Spleen (tissue), 11 donors: Measurements from ENCODE around the gene CAMTA1. TPM values are rescaled to one million over a fixed set of nuclear protein-coding genes. Genes with fewer than 3 reads are reported as not detected.
"Not testable (repeated sequence)": the region's sequence is repeated elsewhere in the genome, so short reads cannot be mapped to it uniquely, and the experiment has no call there.

Experiments
- DNase-seq: peaks from one replicate; pipeline ENCODE4 v3.0.0-alpha.2; 2020
- H3K27ac ChIP-seq, 8 donors: fragments of 200-600 bp; sonication (generic) in 7 of 8; 1 replicate in 4 of 8; 2 replicates in 4 of 8; pipeline versions ENCODE4 v1.5.0 to v1.8.0; 2016 to 2021; ENCODE audit warnings: inconsistent platforms in 4 of 8, mild to moderate bottlenecking in 4 of 8, moderate library complexity in 1 of 8
- H3K27me3 ChIP-seq, 7 donors: fragments of 200-600 bp; sonication (generic) in 6 of 7; replicated peaks in 1 of 7; 1 replicate in 4 of 7; 2 replicates in 3 of 7; pipeline versions ENCODE4 v1.5.0 to v1.8.0; 2016 to 2021; ENCODE audit warnings: inconsistent platforms in 3 of 7, mild to moderate bottlenecking in 1 of 7
- H3K36me3 ChIP-seq, 6 donors: fragments of 200-600 bp; sonication (generic) in 5 of 6; 1 replicate in 4 of 6; 2 replicates in 2 of 6; pipeline versions ENCODE4 v1.5.0 to v1.8.0; 2016 to 2021; ENCODE audit warnings: inconsistent platforms in 2 of 6
- H3K4me1 ChIP-seq, 6 donors: fragments of 200-600 bp; sonication (generic) in 5 of 6; 1 replicate in 3 of 6; 2 replicates in 3 of 6; pipeline versions ENCODE4 v1.5.0 to v1.8.0; 2016 to 2021; ENCODE audit warnings: inconsistent platforms in 3 of 6
- H3K4me3 ChIP-seq, 8 donors: fragments of 200-600 bp; sonication (generic) in 7 of 8; 1 replicate in 4 of 8; 2 replicates in 4 of 8; pipeline versions ENCODE4 v1.5.0 to v1.8.0; 2016 to 2021; ENCODE audit warnings: inconsistent platforms in 4 of 8, mild to moderate bottlenecking in 4 of 8, moderate library complexity in 2 of 8
- H3K9me3 ChIP-seq, 8 donors: fragments of 200-600 bp; sonication (generic) in 7 of 8; 1 replicate in 4 of 8; 2 replicates in 4 of 8; pipeline versions ENCODE4 v1.5.0 to v1.8.0; 2016 to 2021; ENCODE audit warnings: inconsistent platforms in 4 of 8
- CTCF ChIP-seq, 11 experiments: fragments of 200-600 bp in 7 of 11; fragments of 450-650 bp in 4 of 11; sonication (generic) in 4 of 11; IDR thresholded peaks in 8 of 11; conservative IDR thresholded peaks in 3 of 11; 1 replicate in 7 of 11; 2 replicates in 4 of 11; pipeline versions ENCODE4 v1.4.0 to v1.8.0; 2016 to 2021; ENCODE audit warnings: antibody characterized with exemption in 11 of 11, inconsistent platforms in 4 of 11, mild to moderate bottlenecking in 1 of 11
- POLR2A ChIP-seq, 3 donors: fragments of 450-650 bp; IDR thresholded peaks; one replicate each; pipeline ENCODE4 v1.5.1; 2017; ENCODE audit warnings: antibody characterized with exemption in 3 of 3, mild to moderate bottlenecking in 1 of 3
- POLR2AphosphoS5 ChIP-seq, 3 donors: sonication (generic); formaldehyde crosslinking; IDR thresholded peaks; one replicate each; pipeline ENCODE4 v1.5.1; 2017; ENCODE audit warnings: antibody characterized with exemption in 3 of 3
- WGBS, 5 donors: extraction: QIAGEN DNeasy Blood & Tissue Kit in 3 of 5; methylation state at CpG; one replicate each; pipeline versions ENCODE4 v1.1.5 to v1.1.7; 2013 to 2018; 5-methylcytosine and 5-hydroxymethylcytosine counted together
- intact Hi-C: fragments of 100-400 bp; cut with DNase I; formaldehyde crosslinking; loops from one replicate; pipeline ENCODE4 v1.15.0; 2023; ENCODE audit warnings: low total_unique reads
- polyA plus RNA-seq, 3 donors: library from polyadenylated mRNA; stranded (reverse); fragments of 200-250 nt; gene quantifications; one replicate each; pipeline ENCODE4 v1.2.1, GENCODE V29; 2013
- total RNA-seq, 7 donors: library from RNA; depleted of rRNA in 3 of 7; stranded (reverse); fragments of >200 nt in 3 of 7; fragmentation: NEBNext Ultra II Directional in 4 of 7; extraction: Animal tissue kit (Norgen Biotek cat#: 25700) in 4 of 7; gene quantifications; one replicate each; pipeline versions ENCODE4 v1.1.0 to v1.2.1, GENCODE V29; 2016 to 2021
- donor health status: healthy with polysubstance abuse.
- donor health status: DM: no; HTN: no; CAD: no; lungs with moderate emphysema.
- donor health status: DM: no; HTN: no; CAD: no.
- donor health status: Bipolar disorder and iron deficiency.
- donor health status: healthy.
- donor health status: DM: no; HTN: no; CAD: no.
- donor health status: DM: yes; HTN: yes; CAD: no.

CAMTA1 gene
- total and polyA plus RNA-seq, 10 donors = 53.0 to 106 (median 77.3) TPM

- DNase-seq = peak; percentile 28
- Histone ChIP-seq H3K4me1 (peaks cover 0 to 18% (median 9%) of the 10 kb centered on the region in 6 donors), H3K27ac (no peak overlapping the region), H3K4me3 (no peak overlapping the region), H3K9me3 (peaks cover 0 to 7% (median 2%) of the 10 kb centered on the region in 8 donors), H3K36me3 (no peaks in the 10 kb centered on the region), H3K27me3 (peaks cover 0 to 17% (median 0%) of the 10 kb centered on the region in 7 donors)
- TF ChIP-seq POLR2AphosphoS5 (IDR thresholded peaks at IDR 0.05) = no peak
- no peak for TF ChIP-seq POLR2A (IDR thresholded peaks at IDR 0.05)
- no peak for TF ChIP-seq CTCF (IDR thresholded peaks at IDR 0.05 in 8 of 11, conservative IDR thresholded peaks at IDR 0.05 in 3 of 11)
- intact Hi-C loops = no loop called here
- WGBS, 5 donors = 89 to 94% (median 91%) methylated on average over 14 of the region's 14 CpGs
Measured at GRCh38 chr1:7378346-7379130, 593.3 kb downstream of the CAMTA1 start.

- intact Hi-C loops = no loop called here
- Histone ChIP-seq H3K27ac (peak overlapping the region in 1 of 8 donors; percentile 25), H3K4me3 (no peak overlapping the region), H3K36me3 (no peaks in the 10 kb centered on the region), H3K4me1 (peaks cover 0 to 18% (median 9%) of the 10 kb centered on the region in 6 donors), H3K9me3 (peaks cover 0 to 7% (median 2%) of the 10 kb centered on the region in 8 donors), H3K27me3 (peaks cover 0 to 12% (median 0%) of the 10 kb centered on the region in 7 donors)
- no peak for TF ChIP-seq POLR2A (IDR thresholded peaks at IDR 0.05)
- no peak for TF ChIP-seq POLR2AphosphoS5 (IDR thresholded peaks at IDR 0.05)
- no peak for TF ChIP-seq CTCF (IDR thresholded peaks at IDR 0.05 in 8 of 11, conservative IDR thresholded peaks at IDR 0.05 in 3 of 11)
- WGBS, 5 donors = 37 to 41% (median 39%) methylated on average over 18 of the region's 18 CpGs
- DNase-seq = peak; percentile 41
Measured at GRCh38 chr1:7379441-7379971, 594.3 kb downstream of the CAMTA1 start.

GRCh38 chr1:7380068-7380467 is 594.8 kb downstream of the CAMTA1 start:
- H3K27ac ChIP-seq, H3K9me3 ChIP-seq, H3K27me3 ChIP-seq, H3K4me3 ChIP-seq, intact Hi-C loops, H3K36me3 ChIP-seq: not testable (repeated sequence)
- 93 to 97% (median 94%) methylated on average over 9 of the region's 9 CpGs for WGBS, 5 donors
- DNase-seq = peak; percentile 21
- H3K4me1 ChIP-seq = peaks cover 0 to 18% (median 9%) of the 10 kb centered on the region in 6 donors

GRCh38 chr1:7380712-7381111 is 595.5 kb downstream of the CAMTA1 start:
- no peak overlapping the region for H3K27ac ChIP-seq
- no peak overlapping the region for H3K4me3 ChIP-seq
- peak; percentile 10 for DNase-seq
- peaks cover 0 to 10% (median 0%) of the 10 kb centered on the region in 7 donors for H3K27me3 ChIP-seq
- TF ChIP-seq POLR2AphosphoS5 (IDR thresholded peaks at IDR 0.05) (no peak), POLR2A (IDR thresholded peaks at IDR 0.05) (no peak), CTCF (IDR thresholded peaks at IDR 0.05 in 8 of 11, conservative IDR thresholded peaks at IDR 0.05 in 3 of 11) (no peak)
- peaks cover 0 to 18% (median 9%) of the 10 kb centered on the region in 6 donors for H3K4me1 ChIP-seq
- H3K36me3 ChIP-seq = no peaks in the 10 kb centered on the region
- peaks cover 0 to 7% (median 2%) of the 10 kb centered on the region in 8 donors for H3K9me3 ChIP-seq
- whole genome bisulfite sequencing, 5 donors = 70 to 82% (median 73%) methylated on average over 3 of the region's 3 CpGs
- intact Hi-C loops = no loop called here

GRCh38 chr1:7381729-7382128 is 596.5 kb downstream of the CAMTA1 start:
- H3K36me3 ChIP-seq, H3K27me3 ChIP-seq, H3K9me3 ChIP-seq, intact Hi-C loops, H3K27ac ChIP-seq, H3K4me3 ChIP-seq: not testable (repeated sequence)
- 49 to 93% (median 60%) methylated on average over 2 to 3 of the region's 3 CpGs for WGBS, 5 donors
- peaks cover 0 to 18% (median 9%) of the 10 kb centered on the region in 6 donors for H3K4me1 ChIP-seq
- DNase-seq = peak; percentile 0
